ENCODE data around the gene RBAK.
"Not testable (repeated sequence)": the region's sequence is repeated elsewhere in the genome, so short reads cannot be mapped to it uniquely, and the experiment has no call there.

GRCh38 chr7:5015936-5016335, 29.7 kb upstream of the RBAK start:
- not testable (repeated sequence) for TF ChIP-seq CTCF, POLR2A, EP300, POLR2AphosphoS5 (IDR thresholded peaks at IDR 0.05)

Measured in gastroesophageal sphincter (tissue), 3 donors.